Heart left ventricle (tissue), 13 donors: Measurements from ENCODE around the gene SNCAIP.

Source experiments
- CTCF ChIP-seq, 12 donors: fragments of 200-600 bp; sonication (generic) in 4 of 12; IDR thresholded peaks; one replicate each; pipeline versions ENCODE4 v1.5.0 to v1.8.0; 2018 to 2022; ENCODE audit warnings: antibody characterized with exemption in 12 of 12, mild to moderate bottlenecking in 5 of 12
- POLR2A ChIP-seq, 2 donors: fragments of 450-650 bp; IDR thresholded peaks; one replicate each; pipeline ENCODE4 v1.6.1; 2017; ENCODE audit warnings: antibody characterized with exemption in 2 of 2, mild to moderate bottlenecking in 2 of 2, moderate library complexity in 2 of 2
- donor health status: ischemic (EF 13 %, LVEDD 7.1; RV severe dilation, severe dysfunction).
- donor health status: DM: no; HTN: yes; CAD: no.
- donor health status: DM: no; HTN: no; CAD: no.
- donor health status: ischemic (EF 25% LVEDD 6.9; RV normal size, moderate dysfunction).
- donor health status: ischemic (EF 25% LVEDD 5.7; RV mildly dilated, moderate dysfunction).
- donor health status: ischemic (EF 35%, LVEDD 5.7; RV mildly dilated, moderate dysfunction).
- donor health status: nonischemic (EF 11% LVEDD 7.7; RV severe dilation, severe dysfunction).
- donor health status: DM: yes; HTN: yes; CAD: no.
- donor health status: PGD.
- donor health status: ischemic (EF 29% LVEDD 5.4; RV normal size, mild dysfunction).
- donor health status: nonischemic (EF 23%, LVEDD 6.1; RV moderate dilation, normal function).

GRCh38 chr5:122310889-122311288 lies 1.1 kb upstream of the SNCAIP start:
- TF ChIP-seq CTCF (IDR thresholded peaks at IDR 0.05) = no peak
- no peak for TF ChIP-seq POLR2A (IDR thresholded peaks at IDR 0.05)
